Adrenal gland (tissue), 5 donors: Measurements from ENCODE around the gene CATSPER4.

Experiments used
- POLR2A ChIP-seq, 2 donors: fragments of 450-650 bp; IDR thresholded peaks; one replicate each; pipeline ENCODE4 v1.6.1; 2017; ENCODE audit warnings: antibody characterized with exemption in 2 of 2, mild to moderate bottlenecking in 2 of 2, moderate library complexity in 1 of 2
- TF ChIP-seq, protein P1 (sequence below), 6 experiments: fragments of 450-650 bp in 4 of 6; fragments of 200-600 bp in 2 of 6; sonication (generic) in 1 of 6; IDR thresholded peaks; 1 replicate in 5 of 6; 2 replicates in 1 of 6; pipeline versions ENCODE4 v1.5.1 to v1.8.0; 2016 to 2021; ENCODE audit warnings: antibody characterized with exemption in 6 of 6, mild to moderate bottlenecking in 2 of 6, moderate library complexity in 1 of 6
- donor health status: DM: no; HTN: no; CAD: no.

DNA sequence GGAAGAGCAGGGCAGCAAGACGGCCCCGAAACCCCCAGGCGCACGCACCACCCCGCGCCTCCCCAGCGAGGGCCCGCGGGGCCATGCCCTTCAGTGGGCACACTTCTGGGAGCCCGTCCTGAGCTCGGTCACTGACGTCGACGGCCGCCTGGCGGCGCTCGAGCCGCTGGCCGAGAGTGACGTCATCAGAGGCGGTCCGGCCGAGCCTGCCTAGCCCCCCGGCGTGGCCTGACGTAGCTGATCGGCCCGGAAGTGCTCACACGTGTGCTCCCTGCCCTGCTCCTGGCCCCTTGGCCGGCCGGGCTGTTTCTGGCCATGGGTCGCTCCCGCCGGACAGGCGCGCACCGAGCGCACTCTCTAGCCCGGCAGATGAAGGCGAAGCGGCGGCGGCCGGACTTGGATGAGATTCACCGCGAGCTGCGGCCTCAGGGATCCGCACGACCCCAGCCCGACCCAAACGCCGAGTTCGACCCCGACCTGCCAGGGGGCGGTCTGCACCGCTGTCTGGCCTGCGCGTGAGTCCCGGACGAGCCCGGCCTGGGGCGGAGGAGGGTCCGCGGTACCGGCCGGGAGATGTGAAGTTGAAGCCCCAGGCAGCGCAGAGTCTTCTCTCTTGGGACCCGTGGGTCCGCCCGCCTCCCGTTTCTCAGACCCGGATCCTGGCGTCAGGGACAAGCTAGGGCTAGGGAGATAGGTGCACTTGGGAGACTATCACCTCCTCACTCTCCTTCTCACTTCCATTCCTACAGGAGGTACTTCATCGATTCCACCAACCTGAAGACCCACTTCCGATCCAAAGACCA lies 20.5 kb upstream of the CATSPER4 start, which contains the start of gene ZNF593:
- TF ChIP-seq, protein P1, sequence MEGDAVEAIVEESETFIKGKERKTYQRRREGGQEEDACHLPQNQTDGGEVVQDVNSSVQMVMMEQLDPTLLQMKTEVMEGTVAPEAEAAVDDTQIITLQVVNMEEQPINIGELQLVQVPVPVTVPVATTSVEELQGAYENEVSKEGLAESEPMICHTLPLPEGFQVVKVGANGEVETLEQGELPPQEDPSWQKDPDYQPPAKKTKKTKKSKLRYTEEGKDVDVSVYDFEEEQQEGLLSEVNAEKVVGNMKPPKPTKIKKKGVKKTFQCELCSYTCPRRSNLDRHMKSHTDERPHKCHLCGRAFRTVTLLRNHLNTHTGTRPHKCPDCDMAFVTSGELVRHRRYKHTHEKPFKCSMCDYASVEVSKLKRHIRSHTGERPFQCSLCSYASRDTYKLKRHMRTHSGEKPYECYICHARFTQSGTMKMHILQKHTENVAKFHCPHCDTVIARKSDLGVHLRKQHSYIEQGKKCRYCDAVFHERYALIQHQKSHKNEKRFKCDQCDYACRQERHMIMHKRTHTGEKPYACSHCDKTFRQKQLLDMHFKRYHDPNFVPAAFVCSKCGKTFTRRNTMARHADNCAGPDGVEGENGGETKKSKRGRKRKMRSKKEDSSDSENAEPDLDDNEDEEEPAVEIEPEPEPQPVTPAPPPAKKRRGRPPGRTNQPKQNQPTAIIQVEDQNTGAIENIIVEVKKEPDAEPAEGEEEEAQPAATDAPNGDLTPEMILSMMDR (IDR thresholded peaks at IDR 0.05), result peak; percentile 75 to 97 (median 88)
- TF ChIP-seq POLR2A (IDR thresholded peaks at IDR 0.05), result peak; percentile 25 to 40
